Measurements from ENCODE around the gene TRPC4. TPM values are rescaled to one million over a fixed set of nuclear protein-coding genes. Genes with fewer than 3 reads are reported as not detected.
"Not testable (repeated sequence)": the region's sequence is repeated elsewhere in the genome, so short reads cannot be mapped to it uniquely, and the experiment has no call there.

The TRPC4 gene
- total RNA-seq, 6 experiments from 2014 or later: 0.07 to 0.74 (median 0.46) TPM; not detected in 2

GRCh38 chr13:37816276-37816675 lies 53.3 kb downstream of the TRPC4 start:
- Histone ChIP-seq H3K4me3 (no peak overlapping the region), H3K27me3 (no peaks in the 10 kb centered on the region), H3K9me3 (peaks cover 0 to 3% (median 0%) of the 10 kb centered on the region in 4 donors), H3K27ac (no peak overlapping the region), H3K36me3 (no peaks in the 10 kb centered on the region), H3K4me1 (no peaks in the 10 kb centered on the region)
- TF ChIP-seq POLR2A (IDR thresholded peaks at IDR 0.05) (no peak), CTCF (IDR thresholded peaks at IDR 0.05) (no peak)
- WGBS (ENCODE audit: insufficient coverage, low coverage, low lambda C conversion rate, missing lambda C conversion rate): 50% methylated on average over 1 of the region's 1 CpG
- DNase-seq (no peak), ATAC-seq (no peak)
- intact Hi-C loops (cut with DNase I): no loop called here

DNA sequence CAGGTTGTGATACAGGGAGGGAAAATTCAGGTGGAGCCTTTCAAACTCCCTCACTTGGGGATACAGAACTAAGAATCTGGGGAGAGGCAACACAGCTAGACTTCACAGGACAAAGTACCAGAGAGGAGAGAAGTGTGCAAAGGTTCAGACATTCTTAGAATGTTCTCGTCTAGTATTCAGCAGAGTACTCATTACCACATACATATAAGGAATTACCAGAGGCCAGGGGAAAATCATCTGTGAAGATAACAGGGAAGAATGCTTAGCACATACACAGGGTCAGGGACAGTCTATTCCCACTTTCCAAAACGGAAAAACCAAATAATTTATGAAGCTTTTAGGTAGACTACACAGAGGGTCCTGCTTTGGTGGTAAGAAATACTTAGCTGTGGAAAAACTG lies 58.1 kb downstream of the TRPC4 start:
- H3K9me3 ChIP-seq: no peaks in the 10 kb centered on the region
- no peak overlapping the region for H3K27ac ChIP-seq
- WGBS (ENCODE audit: insufficient coverage, low coverage, low lambda C conversion rate, missing lambda C conversion rate): 29% methylated on average over 2 of the region's 2 CpGs
- intact Hi-C loops (cut with DNase I): no loop called here
- H3K4me1 ChIP-seq: no peaks in the 10 kb centered on the region
- DNase-seq (no peak), ATAC-seq (no peak)
- H3K36me3 ChIP-seq: no peaks in the 10 kb centered on the region
- H3K27me3 ChIP-seq: no peaks in the 10 kb centered on the region
- no peak for TF ChIP-seq CTCF (IDR thresholded peaks at IDR 0.05)
- no peak for TF ChIP-seq POLR2A (IDR thresholded peaks at IDR 0.05)
- no peak overlapping the region for H3K4me3 ChIP-seq

- H3K4me3 ChIP-seq: no peak overlapping the region
- WGBS (ENCODE audit: insufficient coverage, low coverage, low lambda C conversion rate, missing lambda C conversion rate): 58% methylated on average over 3 of the region's 3 CpGs
- TF ChIP-seq POLR2A (IDR thresholded peaks at IDR 0.05) (no peak), CTCF (IDR thresholded peaks at IDR 0.05) (no peak)
- intact Hi-C loops (cut with DNase I): no loop called here
- no peaks in the 10 kb centered on the region for H3K4me1 ChIP-seq
- ATAC-seq (no peak), DNase-seq (no peak)
- H3K36me3 ChIP-seq: no peaks in the 10 kb centered on the region
- H3K9me3 ChIP-seq: no peaks in the 10 kb centered on the region
- no peaks in the 10 kb centered on the region for H3K27me3 ChIP-seq
- H3K27ac ChIP-seq: no peak overlapping the region
Measured at GRCh38 chr13:37806666-37807065, 62.9 kb downstream of the TRPC4 start.

- Histone ChIP-seq H3K36me3 (no peaks in the 10 kb centered on the region), H3K4me1 (no peaks in the 10 kb centered on the region), H3K27me3 (no peaks in the 10 kb centered on the region), H3K4me3 (no peak overlapping the region), H3K27ac (no peak overlapping the region), H3K9me3 (no peaks in the 10 kb centered on the region)
- ATAC-seq: no peak
- no peak for DNase-seq
- intact Hi-C loops (cut with DNase I): no loop called here
- 56% methylated on average over 3 of the region's 3 CpGs for WGBS (ENCODE audit: insufficient coverage, low coverage, low lambda C conversion rate, missing lambda C conversion rate)
- TF ChIP-seq POLR2A (IDR thresholded peaks at IDR 0.05) (no peak), CTCF (IDR thresholded peaks at IDR 0.05) (no peak)
Measured at GRCh38 chr13:37797631-37798030, 71.9 kb downstream of the TRPC4 start.

GRCh38 chr13:37796795-37797194 lies 72.8 kb downstream of the TRPC4 start:
- ATAC-seq; H3K4me1 ChIP-seq; intact Hi-C loops (cut with DNase I); DNase-seq; H3K9me3 ChIP-seq; H3K27ac ChIP-seq; H3K36me3 ChIP-seq; H3K4me3 ChIP-seq; H3K27me3 ChIP-seq: not testable (repeated sequence)
- WGBS (ENCODE audit: insufficient coverage, low coverage, low lambda C conversion rate, missing lambda C conversion rate): 58% methylated on average over 4 of the region's 4 CpGs
